Spleen (tissue), 7 donors: ENCODE results near the gene RHBDF2.

Experiments
- CTCF ChIP-seq, 11 experiments: fragments of 200-600 bp in 7 of 11; fragments of 450-650 bp in 4 of 11; sonication (generic) in 4 of 11; IDR thresholded peaks in 8 of 11; conservative IDR thresholded peaks in 3 of 11; 1 replicate in 7 of 11; 2 replicates in 4 of 11; pipeline versions ENCODE4 v1.4.0 to v1.8.0; 2016 to 2021; ENCODE audit warnings: antibody characterized with exemption in 11 of 11, inconsistent platforms in 4 of 11, mild to moderate bottlenecking in 1 of 11
- POLR2A ChIP-seq, 3 donors: fragments of 450-650 bp; IDR thresholded peaks; one replicate each; pipeline ENCODE4 v1.5.1; 2017; ENCODE audit warnings: antibody characterized with exemption in 3 of 3, mild to moderate bottlenecking in 1 of 3
- donor health status: DM: no; HTN: no; CAD: no; lungs with moderate emphysema.
- donor health status: DM: no; HTN: no; CAD: no.
- donor health status: DM: no; HTN: no; CAD: no.

DNA sequence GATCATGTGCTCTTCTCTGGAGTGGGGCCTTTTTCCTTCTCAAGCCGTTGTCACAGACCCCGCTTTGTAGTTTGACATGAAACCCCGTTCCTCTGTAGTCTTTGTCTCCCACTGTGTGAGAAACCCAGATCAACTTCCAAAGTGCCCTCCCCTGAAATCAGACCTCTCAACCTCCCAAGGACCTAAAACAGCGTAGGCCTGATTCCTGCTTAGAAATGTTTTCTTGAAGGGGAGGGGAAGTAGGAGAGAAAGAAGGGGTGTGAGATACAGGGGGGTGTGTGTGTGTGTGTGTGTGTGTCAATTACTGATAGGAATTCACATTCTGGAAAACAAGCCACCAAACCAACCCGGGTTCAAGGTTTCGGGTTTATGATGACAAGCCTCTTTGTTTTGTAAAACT lies 49.7 kb downstream of the RHBDF2 start:
- TF ChIP-seq POLR2A (IDR thresholded peaks at IDR 0.05): no peak
- TF ChIP-seq CTCF (IDR thresholded peaks at IDR 0.05 in 8 of 11, conservative IDR thresholded peaks at IDR 0.05 in 3 of 11): no peak
